Smooth muscle cell of trachea (primary cell): ENCODE data around the gene ARMCX1. TPM values are rescaled to one million over a fixed set of nuclear protein-coding genes. Genes with fewer than 3 reads are reported as not detected.

Experiments used
- total RNA-seq: library from RNA; depleted of rRNA; stranded (reverse); fragments of >200 nt; gene quantifications from 2 replicates; pipeline ENCODE4 v1.2.1, GENCODE V29; 2014

Gene ARMCX1
- 82.7 and 111 TPM in 2 replicates for total RNA-seq

DNA sequence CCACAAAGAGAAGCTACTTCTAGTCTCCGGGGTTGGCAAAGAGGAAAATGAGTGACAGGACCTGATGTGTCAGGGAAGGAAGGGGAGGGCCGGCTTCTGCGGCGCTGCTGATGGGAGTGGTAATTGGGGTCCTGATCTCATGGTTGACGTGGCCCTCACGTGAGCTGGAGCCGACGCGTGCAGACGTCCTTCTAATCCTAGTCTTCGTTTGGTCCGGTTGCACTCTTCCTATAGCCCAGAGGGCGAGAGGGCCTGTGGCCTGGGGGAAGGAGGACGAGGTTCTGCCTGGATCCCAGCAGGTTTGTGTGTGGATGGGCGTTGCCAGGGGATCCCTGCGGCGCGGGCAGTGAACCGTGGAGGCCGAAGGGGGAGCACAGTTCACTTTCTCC, at the start of gene ARMCX1:
ARMCX1 (plus strand) TSS at position 186 of the 389 bp plus-strand sequence. CDS start 2,384 bp downstream, outside the sequence.

Other genes with a start within 250 kb of the ARMCX1 start
- 3.5 and 3.9 TPM in 2 replicates for gene TIMM8A, start 201.8 kb upstream of the ARMCX1 start, total RNA-seq
- gene BTK, start 164.4 kb upstream of the ARMCX1 start, total RNA-seq, result 0.15 TPM in 1 of 2 replicates, not detected in the other
- gene RPL36A, start 159.5 kb upstream of the ARMCX1 start, total RNA-seq, result 146 and 577 TPM in 2 replicates
- 23.5 and 49.3 TPM in 2 replicates for gene GLA, start 142.6 kb upstream of the ARMCX1 start, total RNA-seq
- 77.6 and 111 TPM in 2 replicates for gene HNRNPH2, start 142.3 kb upstream of the ARMCX1 start, total RNA-seq
- 5.1 and 6.5 TPM in 2 replicates for gene ARMCX4, start 65.1 kb upstream of the ARMCX1 start, total RNA-seq
- gene ARMCX6, start 67.5 kb downstream of the ARMCX1 start, total RNA-seq, result 34.6 and 43.6 TPM in 2 replicates
- 91.9 and 107 TPM in 2 replicates for gene ARMCX3, start 72.6 kb downstream of the ARMCX1 start, total RNA-seq
- 105 and 164 TPM in 2 replicates for gene ARMCX2, start 109.3 kb downstream of the ARMCX1 start, total RNA-seq